ENCODE results near the gene ZNF727.
"Not testable (repeated sequence)": the region's sequence is repeated elsewhere in the genome, so short reads cannot be mapped to it uniquely, and the experiment has no call there.

DNA sequence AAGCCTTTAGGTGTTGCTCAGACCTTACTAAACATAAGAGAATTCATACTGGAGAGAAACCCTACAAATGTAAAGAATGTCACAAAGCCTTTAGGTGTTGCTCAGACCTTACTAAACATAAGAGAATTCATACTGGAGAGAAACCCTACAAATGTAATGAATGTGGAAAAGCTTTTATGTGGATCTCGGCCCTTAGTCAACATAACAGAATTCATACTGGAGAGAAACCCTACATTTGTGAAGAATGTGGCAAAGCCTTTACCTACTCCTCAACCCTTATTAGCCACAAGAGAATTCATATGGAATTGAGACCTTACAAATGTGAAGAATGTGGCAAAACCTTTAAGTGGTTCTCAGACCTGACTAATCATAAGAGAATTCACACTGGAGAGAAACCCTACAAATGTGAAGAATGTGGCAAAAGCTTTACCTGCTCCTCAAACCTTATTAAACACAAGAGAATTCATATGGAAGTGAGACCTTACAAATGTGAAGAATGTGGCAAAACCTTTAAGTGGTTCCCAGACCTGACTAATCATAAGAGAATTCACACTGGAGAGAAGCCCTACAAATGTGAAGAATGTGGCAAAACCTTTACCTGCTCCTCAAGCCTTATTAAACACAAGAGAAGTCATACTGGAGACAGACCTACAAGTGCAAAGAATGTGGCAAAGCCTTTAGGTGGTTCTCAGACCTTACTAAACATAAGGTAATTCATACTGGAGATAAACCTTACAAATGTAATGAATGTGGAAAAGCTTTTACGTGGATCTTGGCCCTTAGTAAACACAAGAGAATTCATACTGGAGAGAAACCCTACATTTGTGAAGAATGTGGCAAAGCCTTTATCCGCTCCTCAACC is 32.8 kb downstream of the ZNF727 start:
- not testable (repeated sequence) for TF ChIP-seq NBN (conservative IDR thresholded peaks at IDR 0.05); RXRA (CRISPR knock-in tag; IDR thresholded peaks at IDR 0.05); KDM5A (IDR thresholded peaks at IDR 0.05; ENCODE audit: borderline replicate concordance, low read length); FOSL1 (CRISPR knock-in tag; IDR thresholded peaks at IDR 0.05; ENCODE audit: borderline replicate concordance); TCF12 (IDR thresholded peaks at IDR 0.05); TCF12 (CRISPR knock-in tag; IDR thresholded peaks at IDR 0.05); POLR2AphosphoS5 (IDR thresholded peaks at IDR 0.05; ENCODE audit: low read depth, low read length); CREB1 (IDR thresholded peaks at IDR 0.05); CREB1 (CRISPR knock-in tag; IDR thresholded peaks at IDR 0.05); MTF1 (CRISPR knock-in tag; IDR thresholded peaks at IDR 0.05); KAT2B (IDR thresholded peaks at IDR 0.05; ENCODE audit: borderline replicate concordance, low read depth, low read length); RAD21 (CRISPR knock-in tag; IDR thresholded peaks at IDR 0.05); ZNF234 (CRISPR knock-in tag; conservative IDR thresholded peaks at IDR 0.05)
- TF ChIP-seq, protein P1, sequence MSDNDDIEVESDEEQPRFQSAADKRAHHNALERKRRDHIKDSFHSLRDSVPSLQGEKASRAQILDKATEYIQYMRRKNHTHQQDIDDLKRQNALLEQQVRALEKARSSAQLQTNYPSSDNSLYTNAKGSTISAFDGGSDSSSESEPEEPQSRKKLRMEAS (IDR thresholded peaks at IDR 0.05) = not testable (repeated sequence)
- TF ChIP-seq, protein P2, sequence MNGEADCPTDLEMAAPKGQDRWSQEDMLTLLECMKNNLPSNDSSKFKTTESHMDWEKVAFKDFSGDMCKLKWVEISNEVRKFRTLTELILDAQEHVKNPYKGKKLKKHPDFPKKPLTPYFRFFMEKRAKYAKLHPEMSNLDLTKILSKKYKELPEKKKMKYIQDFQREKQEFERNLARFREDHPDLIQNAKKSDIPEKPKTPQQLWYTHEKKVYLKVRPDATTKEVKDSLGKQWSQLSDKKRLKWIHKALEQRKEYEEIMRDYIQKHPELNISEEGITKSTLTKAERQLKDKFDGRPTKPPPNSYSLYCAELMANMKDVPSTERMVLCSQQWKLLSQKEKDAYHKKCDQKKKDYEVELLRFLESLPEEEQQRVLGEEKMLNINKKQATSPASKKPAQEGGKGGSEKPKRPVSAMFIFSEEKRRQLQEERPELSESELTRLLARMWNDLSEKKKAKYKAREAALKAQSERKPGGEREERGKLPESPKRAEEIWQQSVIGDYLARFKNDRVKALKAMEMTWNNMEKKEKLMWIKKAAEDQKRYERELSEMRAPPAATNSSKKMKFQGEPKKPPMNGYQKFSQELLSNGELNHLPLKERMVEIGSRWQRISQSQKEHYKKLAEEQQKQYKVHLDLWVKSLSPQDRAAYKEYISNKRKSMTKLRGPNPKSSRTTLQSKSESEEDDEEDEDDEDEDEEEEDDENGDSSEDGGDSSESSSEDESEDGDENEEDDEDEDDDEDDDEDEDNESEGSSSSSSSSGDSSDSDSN (CRISPR knock-in tag; IDR thresholded peaks at IDR 0.05) = not testable (repeated sequence)
- TF ChIP-seq, protein P3, sequence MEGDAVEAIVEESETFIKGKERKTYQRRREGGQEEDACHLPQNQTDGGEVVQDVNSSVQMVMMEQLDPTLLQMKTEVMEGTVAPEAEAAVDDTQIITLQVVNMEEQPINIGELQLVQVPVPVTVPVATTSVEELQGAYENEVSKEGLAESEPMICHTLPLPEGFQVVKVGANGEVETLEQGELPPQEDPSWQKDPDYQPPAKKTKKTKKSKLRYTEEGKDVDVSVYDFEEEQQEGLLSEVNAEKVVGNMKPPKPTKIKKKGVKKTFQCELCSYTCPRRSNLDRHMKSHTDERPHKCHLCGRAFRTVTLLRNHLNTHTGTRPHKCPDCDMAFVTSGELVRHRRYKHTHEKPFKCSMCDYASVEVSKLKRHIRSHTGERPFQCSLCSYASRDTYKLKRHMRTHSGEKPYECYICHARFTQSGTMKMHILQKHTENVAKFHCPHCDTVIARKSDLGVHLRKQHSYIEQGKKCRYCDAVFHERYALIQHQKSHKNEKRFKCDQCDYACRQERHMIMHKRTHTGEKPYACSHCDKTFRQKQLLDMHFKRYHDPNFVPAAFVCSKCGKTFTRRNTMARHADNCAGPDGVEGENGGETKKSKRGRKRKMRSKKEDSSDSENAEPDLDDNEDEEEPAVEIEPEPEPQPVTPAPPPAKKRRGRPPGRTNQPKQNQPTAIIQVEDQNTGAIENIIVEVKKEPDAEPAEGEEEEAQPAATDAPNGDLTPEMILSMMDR (CRISPR knock-in tag; IDR thresholded peaks at IDR 0.05) = not testable (repeated sequence)

All from HepG2 (cell line).